Mesendoderm (in vitro differentiated cells): Measurements from ENCODE around the gene COL5A3.

Experiments used
- DNase-seq: peaks from one replicate; pipeline ENCODE4 v3.0.0; 2013
- H2AK5ac ChIP-seq: 2 replicates; pipeline ENCODE4 v1.6.1; 2013; ENCODE audit warnings: low read length, inconsistent platforms
- H2BK120ac ChIP-seq: 2 replicates; pipeline ENCODE4 v1.6.1; 2013; ENCODE audit warnings: low read depth, mild to moderate bottlenecking, low read length, moderate library complexity, mixed read lengths
- H2BK15ac ChIP-seq: replicated peaks from 2 replicates; pipeline ENCODE4 v1.6.1; 2013; ENCODE audit warnings: low read depth, mild to moderate bottlenecking, moderate library complexity
- H2BK5ac ChIP-seq: 2 replicates; pipeline ENCODE4 v1.6.1; 2013; ENCODE audit warnings: low read length, inconsistent platforms
- H3K18ac ChIP-seq: 2 replicates; pipeline ENCODE4 v1.6.1; 2013; ENCODE audit warnings: mild to moderate bottlenecking, low read length, mixed read lengths
- H3K23ac ChIP-seq: one replicate; pipeline ENCODE4 v1.6.1; 2013; ENCODE audit warnings: low read length
- H3K27ac ChIP-seq: 2 replicates; pipeline ENCODE4 v1.5.1; 2013; ENCODE audit warnings: low read depth, mild to moderate bottlenecking, inconsistent platforms, low read length, moderate library complexity
- H3K27me3 ChIP-seq: 2 replicates; pipeline ENCODE4 v1.6.1; 2013; ENCODE audit warnings: low read length, control low read depth, mild to moderate bottlenecking, inconsistent platforms; ENCODE audit not compliant: insufficient read depth, poor library complexity
- H3K36me3 ChIP-seq: 2 replicates; pipeline ENCODE4 v1.6.1; 2013; ENCODE audit warnings: low read length, inconsistent platforms; ENCODE audit not compliant: control insufficient read depth, insufficient read depth
- H3K4ac ChIP-seq: one replicate; pipeline ENCODE4 v1.6.1; 2013; ENCODE audit warnings: low read depth, mild to moderate bottlenecking, low read length, moderate library complexity
- H3K4me1 ChIP-seq: 2 replicates; pipeline ENCODE4 v1.6.1; 2013; ENCODE audit warnings: low read depth, low read length, inconsistent platforms; ENCODE audit not compliant: control insufficient read depth
- H3K4me2 ChIP-seq: 2 replicates; pipeline ENCODE4 v1.6.1; 2013; ENCODE audit warnings: low read length
- H3K4me3 ChIP-seq: 2 replicates; pipeline ENCODE4 v1.5.1; 2013; ENCODE audit warnings: mild to moderate bottlenecking, low read length
- H3K56ac ChIP-seq: one replicate; pipeline ENCODE4 v1.6.1; 2013; ENCODE audit warnings: low read length
- H3K79me1 ChIP-seq: 2 replicates; pipeline ENCODE4 v1.6.1; 2013; ENCODE audit warnings: low read length, inconsistent platforms
- H3K79me2 ChIP-seq: 2 replicates; pipeline ENCODE4 v1.6.1; 2013; ENCODE audit warnings: mild to moderate bottlenecking, low read length; ENCODE audit not compliant: control insufficient read depth, insufficient read depth
- H3K9ac ChIP-seq: 2 replicates; pipeline ENCODE4 v1.6.1; 2013; ENCODE audit warnings: low read length, inconsistent platforms
- H4K5ac ChIP-seq: one replicate; pipeline ENCODE4 v1.6.1; 2013; ENCODE audit warnings: low read length
- H4K8ac ChIP-seq: one replicate; pipeline ENCODE4 v1.6.1; 2013; ENCODE audit warnings: low read depth, mild to moderate bottlenecking, control low read depth, low read length, moderate library complexity
- WGBS: extraction: QIAGEN DNeasy Blood & Tissue Kit; methylation state at CpG from one replicate; pipeline ENCODE4 v1.1.7; 2013; ENCODE audit warnings: low lambda C conversion rate, missing lambda C conversion rate; ENCODE audit not compliant: insufficient coverage; ENCODE audit errors: extremely low coverage; 5-methylcytosine and 5-hydroxymethylcytosine counted together

The COL5A3 gene

GRCh38 chr19:9941231-9941630 is 69.1 kb downstream of the COL5A3 start:
- Histone ChIP-seq H3K27me3 (no peaks in the 10 kb centered on the region), H3K9ac (no peak overlapping the region), H3K23ac (no peak overlapping the region), H3K79me1 (no peaks in the 10 kb centered on the region), H3K18ac (no peak overlapping the region), H2AK5ac (no peak overlapping the region), H3K27ac (no peak overlapping the region), H3K4ac (no peak overlapping the region), H3K4me1 (no peaks in the 10 kb centered on the region), H3K36me3 (no peaks in the 10 kb centered on the region), H4K5ac (no peak overlapping the region), H3K4me3 (no peak overlapping the region), H2BK120ac (no peak overlapping the region), H2BK15ac (no peak overlapping the region), H3K4me2 (no peak overlapping the region), H3K79me2 (no peaks in the 10 kb centered on the region), H2BK5ac (no peak overlapping the region), H3K56ac (no peak overlapping the region), H4K8ac (no peak overlapping the region)
- DNase-seq = no peak
- no CpG with 5 or more reads among the region's 1 CpG for WGBS

GRCh38 chr19:9940778-9941177 is 69.5 kb downstream of the COL5A3 start:
- H3K27me3 ChIP-seq = no peaks in the 10 kb centered on the region
- no peak overlapping the region for H2AK5ac ChIP-seq
- no peak overlapping the region for H2BK120ac ChIP-seq
- no peak overlapping the region for H3K4ac ChIP-seq
- no peak overlapping the region for H4K5ac ChIP-seq
- H3K27ac ChIP-seq = no peak overlapping the region
- no peak overlapping the region for H3K4me2 ChIP-seq
- no peak overlapping the region for H3K4me3 ChIP-seq
- no CpG with 5 or more reads among the region's 2 CpGs for WGBS
- H4K8ac ChIP-seq = no peak overlapping the region
- no peaks in the 10 kb centered on the region for H3K4me1 ChIP-seq
- H3K36me3 ChIP-seq = no peaks in the 10 kb centered on the region
- H3K9ac ChIP-seq = no peak overlapping the region
- H3K56ac ChIP-seq = no peak overlapping the region
- no peak overlapping the region for H3K18ac ChIP-seq
- no peak overlapping the region for H2BK15ac ChIP-seq
- H2BK5ac ChIP-seq = no peak overlapping the region
- no peak for DNase-seq
- H3K23ac ChIP-seq = no peak overlapping the region
- no peaks in the 10 kb centered on the region for H3K79me1 ChIP-seq
- H3K79me2 ChIP-seq = no peaks in the 10 kb centered on the region

GRCh38 chr19:9939301-9939913 is 70.9 kb downstream of the COL5A3 start:
- Histone ChIP-seq H3K4ac (no peak overlapping the region), H2BK5ac (no peak overlapping the region), H3K36me3 (no peaks in the 10 kb centered on the region), H4K8ac (no peak overlapping the region), H2BK120ac (no peak overlapping the region), H2AK5ac (no peak overlapping the region), H3K23ac (no peak overlapping the region), H3K9ac (no peak overlapping the region), H3K56ac (no peak overlapping the region), H3K4me2 (no peak overlapping the region), H3K27ac (no peak overlapping the region), H3K18ac (no peak overlapping the region), H3K4me3 (no peak overlapping the region), H3K79me1 (no peaks in the 10 kb centered on the region), H3K27me3 (no peaks in the 10 kb centered on the region), H2BK15ac (no peak overlapping the region), H3K79me2 (no peaks in the 10 kb centered on the region), H3K4me1 (peaks cover 6% of the 10 kb centered on the region), H4K5ac (no peak overlapping the region)
- WGBS = no CpG with 5 or more reads among the region's 3 CpGs
- DNase-seq = no peak

- Histone ChIP-seq H3K23ac (no peak overlapping the region), H3K79me2 (no peaks in the 10 kb centered on the region), H3K27me3 (no peaks in the 10 kb centered on the region), H3K9ac (peak overlapping the region; percentile 20), H3K4me2 (peak overlapping the region; percentile 74), H2BK5ac (no peak overlapping the region), H3K4ac (no peak overlapping the region), H3K18ac (no peak overlapping the region), H2BK120ac (no peak overlapping the region), H3K27ac (no peak overlapping the region), H3K36me3 (no peaks in the 10 kb centered on the region), H4K5ac (no peak overlapping the region), H3K4me1 (peaks cover 8% of the 10 kb centered on the region), H4K8ac (no peak overlapping the region), H2BK15ac (no peak overlapping the region), H3K79me1 (no peaks in the 10 kb centered on the region), H2AK5ac (no peak overlapping the region), H3K4me3 (no peak overlapping the region), H3K56ac (peak overlapping the region; percentile 30)
- no peak for DNase-seq
- no CpG with 5 or more reads among the region's 20 CpGs for WGBS
These were observed 73.3 kb downstream of the COL5A3 start for GRCh38 chr19:9937001-9937411.

- peak within 1 kb of the TSS; percentile 65 for H2BK120ac ChIP-seq
- no peaks in the 10 kb centered on the region for H3K27me3 ChIP-seq
These were observed 73.8 kb downstream of the COL5A3 start, which contains the start of gene OLFM2 for GRCh38 chr19:9936326-9937000. Gene OLFM2 (minus strand): TSS chr19:9936515. CDS start chr19:9936366, 149 bp downstream.

More at GRCh38 chr19:9936326-9937000, 73.8 kb downstream of the COL5A3 start, which contains the start of gene OLFM2:
- Histone ChIP-seq H3K4ac (peak within 1 kb of the TSS; percentile 83), H2BK15ac (no peak within 1 kb of the TSS), H3K4me2 (peak within 1 kb of the TSS; percentile 83), H3K18ac (peak within 1 kb of the TSS; percentile 86), H3K36me3 (no peaks in the 10 kb centered on the region), H4K5ac (no peak within 1 kb of the TSS), H2AK5ac (no peak within 1 kb of the TSS), H3K79me2 (no peaks in the 10 kb centered on the region), H3K4me1 (peaks cover 8% of the 10 kb centered on the region), H3K56ac (peak within 1 kb of the TSS; percentile 93), H3K9ac (peak within 1 kb of the TSS; percentile 77), H3K4me3 (peak within 1 kb of the TSS; percentile 46), H2BK5ac (no peak within 1 kb of the TSS), H3K27ac (no peak within 1 kb of the TSS), H3K23ac (peak within 1 kb of the TSS; percentile 97), H4K8ac (no peak within 1 kb of the TSS), H3K79me1 (no peaks in the 10 kb centered on the region)
- no CpG with 5 or more reads among the region's 62 CpGs for WGBS
- DNase-seq = peak; percentile 53
